ENCODE measurements around the gene NCLN. TPM values are rescaled to one million over a fixed set of nuclear protein-coding genes. Genes with fewer than 3 reads are reported as not detected.
A peak's percentile ranks its signal among the peaks of the same experiment; 100 is the strongest.
"Not testable (repeated sequence)": the region's sequence is repeated elsewhere in the genome, so short reads cannot be mapped to it uniquely, and the experiment has no call there.

NCLN gene
- total RNA-seq, 1 experiment from 2014 or later, result 68.5 TPM

GRCh38 chr19:3172673-3173000 is 13.1 kb upstream of the NCLN start:
- not testable (repeated sequence) for DNase-seq, H3K27me3 ChIP-seq, H3K36me3 ChIP-seq, H3K9me3 ChIP-seq, H3K4me3 ChIP-seq

GRCh38 chr19:3175781-3176714 is 9.7 kb upstream of the NCLN start:
- no peaks in the 10 kb centered on the region for H3K36me3 ChIP-seq
- no peaks in the 10 kb centered on the region for H3K27me3 ChIP-seq
- peak; percentile 60 for DNase-seq
- H3K9me3 ChIP-seq, result no peaks in the 10 kb centered on the region
- H3K4me3 ChIP-seq, result no peak overlapping the region

DNA sequence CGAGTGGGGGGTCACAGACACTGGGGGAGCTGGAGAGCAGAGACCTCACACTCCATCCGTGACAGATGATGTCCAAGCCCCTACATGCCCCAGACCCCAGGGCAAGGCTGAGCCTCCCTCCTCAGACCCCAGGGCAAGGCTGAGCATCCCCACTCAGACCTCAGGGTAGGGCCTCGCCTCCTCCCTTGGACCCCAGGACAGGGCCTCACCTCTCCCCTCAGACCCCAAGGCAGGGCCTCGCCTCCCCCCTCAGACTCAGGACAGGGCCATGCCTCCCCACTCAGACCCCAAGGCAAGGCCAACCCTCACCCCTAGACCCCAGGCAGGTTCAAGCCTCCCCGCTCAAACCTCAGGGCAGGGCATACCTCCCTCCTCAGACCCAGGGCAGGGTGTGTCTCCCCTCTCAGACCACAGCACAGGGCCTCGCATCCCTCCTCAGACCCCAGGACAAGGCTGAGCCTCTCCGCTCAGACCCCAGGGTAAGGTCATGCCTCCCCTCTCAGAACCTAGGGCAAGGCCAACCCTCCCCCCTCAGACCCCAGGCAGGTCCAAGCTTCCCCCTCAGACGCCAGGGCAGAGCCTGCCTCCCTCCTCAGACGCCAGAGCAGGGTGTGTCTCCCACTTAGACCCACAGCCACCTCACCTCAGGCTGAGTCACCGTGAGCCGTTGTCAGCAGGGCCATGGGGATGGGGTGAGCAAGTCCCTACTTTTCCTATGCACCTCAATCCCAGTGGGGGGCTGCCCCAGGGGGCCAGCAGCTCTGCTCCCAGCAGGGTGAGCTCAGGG is 8.8 kb upstream of the NCLN start:
- H3K27me3 ChIP-seq, result no peaks in the 10 kb centered on the region
- H3K36me3 ChIP-seq, result no peaks in the 10 kb centered on the region
- no peaks in the 10 kb centered on the region for H3K9me3 ChIP-seq
- H3K4me3 ChIP-seq, result no peak overlapping the region
- DNase-seq, result peak; percentile 69

- Histone ChIP-seq H3K9me3 (no peaks in the 10 kb centered on the region), H3K4me3 (no peak within 1 kb of the TSS), H3K27me3 (no peaks in the 10 kb centered on the region), H3K36me3 (no peaks in the 10 kb centered on the region)
- no peak for DNase-seq
These were observed 7.3 kb upstream of the NCLN start, which contains the start of gene S1PR4 for GRCh38 chr19:3178377-3178972. S1PR4 (plus strand) TSS chr19:3178769; CDS start chr19:3178793, 24 bp downstream.

DNA sequence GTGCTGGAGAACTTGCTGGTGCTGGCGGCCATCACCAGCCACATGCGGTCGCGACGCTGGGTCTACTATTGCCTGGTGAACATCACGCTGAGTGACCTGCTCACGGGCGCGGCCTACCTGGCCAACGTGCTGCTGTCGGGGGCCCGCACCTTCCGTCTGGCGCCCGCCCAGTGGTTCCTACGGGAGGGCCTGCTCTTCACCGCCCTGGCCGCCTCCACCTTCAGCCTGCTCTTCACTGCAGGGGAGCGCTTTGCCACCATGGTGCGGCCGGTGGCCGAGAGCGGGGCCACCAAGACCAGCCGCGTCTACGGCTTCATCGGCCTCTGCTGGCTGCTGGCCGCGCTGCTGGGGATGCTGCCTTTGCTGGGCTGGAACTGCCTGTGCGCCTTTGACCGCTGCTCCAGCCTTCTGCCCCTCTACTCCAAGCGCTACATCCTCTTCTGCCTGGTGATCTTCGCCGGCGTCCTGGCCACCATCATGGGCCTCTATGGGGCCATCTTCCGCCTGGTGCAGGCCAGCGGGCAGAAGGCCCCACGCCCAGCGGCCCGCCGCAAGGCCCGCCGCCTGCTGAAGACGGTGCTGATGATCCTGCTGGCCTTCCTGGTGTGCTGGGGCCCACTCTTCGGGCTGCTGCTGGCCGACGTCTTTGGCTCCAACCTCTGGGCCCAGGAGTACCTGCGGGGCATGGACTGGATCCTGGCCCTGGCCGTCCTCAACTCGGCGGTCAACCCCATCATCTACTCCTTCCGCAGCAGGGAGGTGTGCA is 6.6 kb upstream of the NCLN start:
- DNase-seq, result no peak
- Histone ChIP-seq H3K4me3 (no peak overlapping the region), H3K27me3 (no peaks in the 10 kb centered on the region), H3K9me3 (no peaks in the 10 kb centered on the region), H3K36me3 (no peaks in the 10 kb centered on the region)

GRCh38 chr19:3179739-3180293 is 5.9 kb upstream of the NCLN start:
- no peak for DNase-seq
- Histone ChIP-seq H3K36me3 (no peaks in the 10 kb centered on the region), H3K27me3 (no peaks in the 10 kb centered on the region), H3K4me3 (no peak overlapping the region), H3K9me3 (no peaks in the 10 kb centered on the region)

DNA sequence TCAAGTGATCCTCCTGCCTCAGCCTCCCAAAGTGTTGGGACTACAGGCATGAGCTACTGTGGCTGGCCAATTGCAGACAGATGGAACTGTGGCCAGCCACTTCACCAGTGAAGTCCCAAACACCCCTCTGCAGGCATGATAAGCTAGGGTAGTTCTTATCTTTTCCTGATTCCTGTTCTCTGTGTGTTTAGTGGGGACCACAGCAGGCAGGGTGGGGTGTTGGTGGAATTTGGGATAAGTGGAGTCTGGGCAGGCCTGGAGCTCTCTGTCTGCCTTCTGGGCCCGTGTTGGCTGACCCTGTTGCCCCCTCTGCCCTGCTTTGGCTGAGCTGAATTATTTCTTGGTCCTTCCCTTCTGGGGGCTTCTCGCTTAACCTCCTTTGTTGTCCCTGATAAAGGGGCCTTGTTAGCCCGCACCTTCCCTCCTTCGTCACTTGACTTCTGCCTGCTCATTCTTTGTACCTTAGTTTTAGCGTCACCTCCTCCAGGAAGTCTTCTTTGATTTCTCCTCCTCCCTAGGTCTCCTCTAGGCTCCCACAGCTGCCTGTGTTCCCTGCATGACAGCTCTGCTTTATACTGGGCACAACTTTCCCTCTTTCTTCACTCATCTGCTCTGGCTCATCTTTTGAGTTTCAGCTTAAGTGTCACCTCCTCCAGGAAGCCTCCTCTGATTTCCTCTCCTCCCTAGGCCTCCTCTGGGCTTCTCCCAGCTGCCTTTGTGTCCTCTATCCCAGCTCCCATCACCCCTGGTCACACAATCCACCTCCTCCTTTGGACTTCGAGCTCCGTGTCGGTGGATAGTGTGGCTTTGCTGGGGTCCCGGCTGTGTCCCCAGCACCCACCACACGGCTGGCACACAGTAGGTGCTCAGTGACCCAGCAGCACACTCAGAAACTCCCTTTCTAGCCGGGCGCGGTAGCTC is 1.7 kb upstream of the NCLN start:
- no peak for DNase-seq

GRCh38 chr19:3184847-3185460 is 776 bp upstream of the NCLN start:
- no peaks in the 10 kb centered on the region for H3K9me3 ChIP-seq
- H3K27me3 ChIP-seq, result no peaks in the 10 kb centered on the region
- DNase-seq, result peak; percentile 44
- peaks cover 3% of the 10 kb centered on the region; the same call in 1 of the 2 replicates for H3K36me3 ChIP-seq
- peak overlapping the region; percentile 75 for H3K4me3 ChIP-seq

More for the DNA sequence above, 1.7 kb upstream of the NCLN start:
- Histone ChIP-seq H3K36me3 (peaks cover 3% of the 10 kb centered on the region; the same call in 1 of the 2 replicates), H3K4me3 (no peak overlapping the region), H3K27me3 (no peaks in the 10 kb centered on the region), H3K9me3 (no peaks in the 10 kb centered on the region)

GRCh38 chr19:3186160-3186688 is 494 bp downstream of the NCLN start:
- Histone ChIP-seq H3K9me3 (no peaks in the 10 kb centered on the region), H3K4me3 (peak overlapping the region; percentile 75), H3K27me3 (no peaks in the 10 kb centered on the region), H3K36me3 (peaks cover 3% of the 10 kb centered on the region; the same call in 1 of the 2 replicates)
- DNase-seq, result no peak

GRCh38 chr19:3186891-3187661 is 1.3 kb downstream of the NCLN start:
- H3K36me3 ChIP-seq, result peaks cover 3% of the 10 kb centered on the region; the same call in 1 of the 2 replicates
- H3K4me3 ChIP-seq, result peak overlapping the region; percentile 75
- H3K9me3 ChIP-seq, result no peaks in the 10 kb centered on the region
- no peaks in the 10 kb centered on the region for H3K27me3 ChIP-seq
- no peak for DNase-seq

DNA sequence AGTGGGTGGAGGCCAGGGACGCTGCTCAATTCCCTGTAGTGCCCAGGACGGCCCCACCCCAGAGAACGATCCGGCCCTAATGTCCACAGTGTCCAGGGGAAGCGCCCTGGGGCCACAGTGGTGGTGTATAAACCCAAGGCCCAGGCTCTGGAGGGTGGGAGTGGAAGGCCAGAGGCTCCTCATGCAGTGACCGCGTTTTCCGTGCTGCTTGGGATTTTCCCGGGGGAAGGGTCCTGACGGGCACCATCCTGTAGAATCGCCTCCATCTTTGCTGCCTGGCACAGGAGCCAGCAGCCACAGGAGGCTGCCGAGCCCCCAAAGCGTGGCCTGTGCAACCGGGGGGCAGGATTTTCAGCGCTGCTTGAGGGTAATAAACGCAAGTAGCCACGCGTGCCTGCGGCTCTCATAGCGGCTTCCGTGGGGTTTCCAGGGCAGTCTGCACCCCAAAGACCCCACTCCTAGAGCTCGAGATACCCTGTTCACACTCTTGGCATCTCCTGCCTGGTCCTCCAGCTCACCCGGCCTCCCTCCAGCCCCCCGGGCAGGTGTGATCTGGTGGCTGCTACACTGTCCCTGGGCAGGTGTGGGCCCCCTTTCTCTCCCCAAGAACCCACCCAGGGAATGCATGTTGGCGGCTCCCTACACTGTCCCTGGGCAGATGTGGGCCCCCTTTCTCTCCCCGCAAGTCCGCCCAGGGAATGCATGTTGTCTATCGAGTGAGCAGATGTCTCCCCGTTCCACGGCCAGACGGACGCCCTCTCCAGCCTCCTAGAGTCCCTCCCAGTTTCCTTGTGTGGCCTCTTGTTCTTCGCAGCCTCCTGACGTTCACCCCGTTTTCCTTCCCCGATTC is 2.2 kb downstream of the NCLN start:
- Histone ChIP-seq H3K4me3 (no peak overlapping the region), H3K36me3 (peaks cover 3% of the 10 kb centered on the region; the same call in 1 of the 2 replicates), H3K27me3 (no peaks in the 10 kb centered on the region), H3K9me3 (no peaks in the 10 kb centered on the region)
- DNase-seq, result no peak

GRCh38 chr19:3188627-3189596 is 3.2 kb downstream of the NCLN start:
- peaks cover 3% of the 10 kb centered on the region; the same call in 1 of the 2 replicates for H3K36me3 ChIP-seq
- H3K27me3 ChIP-seq, result no peaks in the 10 kb centered on the region
- no peak for DNase-seq
- no peak overlapping the region for H3K4me3 ChIP-seq
- no peaks in the 10 kb centered on the region for H3K9me3 ChIP-seq
